Mammary microvascular endothelial cell (primary cell): Measurements from ENCODE around the gene ABCA8. TPM values are rescaled to one million over a fixed set of nuclear protein-coding genes. Genes with fewer than 3 reads are reported as not detected.

ENCODE experiments used
- total RNA-seq: library from RNA; depleted of rRNA; stranded (reverse); fragments of >200 nt; gene quantifications from 2 replicates; pipeline ENCODE4 v1.2.3, GENCODE V29; 2015

The ABCA8 gene
- total RNA-seq: not detected in 2 replicates

GRCh38 chr17:68955181-68955841 is at the start of gene ABCA8:
ABCA8 (minus strand) TSS chr17:68955392; CDS start chr17:68942034, 13,358 bp downstream.

Other genes starting within 250 kb of the ABCA8 start
- under 0.01 and 0.64 TPM in 2 replicates for gene ABCA9, start 105.5 kb upstream of the ABCA8 start, total RNA-seq
- gene ABCA6, start 186.5 kb upstream of the ABCA8 start, total RNA-seq: 1.9 and 2.3 TPM in 2 replicates